ENCODE results near the gene YBX3.

The YBX3 gene

DNA sequence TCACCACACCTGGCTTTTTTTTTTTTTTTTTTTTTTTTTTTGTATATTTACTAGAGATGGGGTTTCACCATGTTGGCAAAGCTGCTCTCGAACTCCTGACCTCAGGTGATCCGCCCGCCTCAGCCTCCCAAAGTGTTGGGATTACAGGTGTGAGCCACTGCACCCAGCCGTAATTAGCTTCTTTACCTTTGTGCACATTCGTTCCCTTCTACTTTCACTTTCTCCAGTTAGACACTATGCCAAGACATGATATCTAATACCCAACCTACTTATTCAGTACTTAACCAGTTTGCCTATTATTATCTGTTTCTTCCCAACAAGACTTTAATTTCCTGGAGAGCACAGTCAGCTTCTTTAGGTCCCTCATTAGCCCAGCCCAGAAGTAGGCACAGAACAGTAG lies 54.6 kb downstream of the YBX3 start:
- DNase-seq, result no peak

DNA sequence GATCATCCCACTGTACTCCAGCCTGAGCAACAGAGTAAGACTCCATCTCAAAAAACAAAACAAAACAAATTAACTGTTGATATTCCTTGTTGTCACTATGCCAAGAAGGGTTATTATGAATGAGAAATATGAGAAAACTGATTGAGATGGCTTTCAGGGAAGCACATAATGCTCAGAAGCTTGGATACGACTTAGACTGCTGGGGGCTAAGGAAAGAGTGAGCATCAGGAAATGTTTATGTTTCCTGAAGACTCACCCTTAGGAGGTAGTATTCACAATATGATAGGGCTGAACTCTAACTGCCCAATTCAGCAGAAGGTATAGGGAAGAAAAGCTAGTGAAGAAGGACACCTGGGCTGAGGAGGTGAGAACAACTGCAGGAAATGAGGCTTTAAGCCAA lies 55.5 kb downstream of the YBX3 start:
- no peak for DNase-seq

DNA sequence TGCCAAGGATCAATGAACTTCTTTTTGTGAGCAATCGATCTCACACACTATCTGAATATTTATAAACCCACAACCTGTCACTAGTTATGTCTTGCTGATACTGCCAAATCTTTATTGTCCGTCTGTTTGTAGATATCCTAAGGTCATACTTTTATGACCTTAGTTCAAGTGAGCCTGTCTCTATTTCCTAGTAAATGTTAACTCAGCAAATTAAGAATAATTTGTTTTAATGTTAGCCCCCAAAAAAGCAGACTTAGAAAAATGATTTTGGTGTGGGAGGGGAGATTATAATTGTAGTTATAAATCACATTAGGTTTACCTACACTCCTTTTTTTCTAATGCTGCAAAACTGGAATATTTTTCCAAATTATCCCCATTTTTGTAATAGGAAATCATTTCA lies 58.6 kb downstream of the YBX3 start:
- DNase-seq, result no peak

DNA sequence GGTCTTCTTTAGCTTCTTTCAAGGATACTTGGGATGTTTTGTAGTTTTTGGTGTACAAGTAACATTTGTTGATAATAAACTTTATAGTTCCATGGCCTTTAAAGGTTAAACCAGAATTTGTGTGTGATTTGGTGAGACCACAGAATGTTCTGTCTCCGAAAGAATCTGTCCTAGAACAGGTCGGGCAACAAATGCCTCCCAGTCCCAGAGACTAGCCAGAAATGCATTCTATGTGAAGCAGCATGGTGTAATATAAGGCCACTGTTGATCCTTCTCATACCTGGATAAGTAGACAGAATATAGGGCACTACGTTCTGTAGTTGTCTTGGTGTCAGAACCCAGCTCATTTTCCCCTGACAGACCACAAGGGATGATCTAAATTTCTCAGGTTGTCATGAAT lies 59.3 kb downstream of the YBX3 start:
- no peak for DNase-seq

DNA sequence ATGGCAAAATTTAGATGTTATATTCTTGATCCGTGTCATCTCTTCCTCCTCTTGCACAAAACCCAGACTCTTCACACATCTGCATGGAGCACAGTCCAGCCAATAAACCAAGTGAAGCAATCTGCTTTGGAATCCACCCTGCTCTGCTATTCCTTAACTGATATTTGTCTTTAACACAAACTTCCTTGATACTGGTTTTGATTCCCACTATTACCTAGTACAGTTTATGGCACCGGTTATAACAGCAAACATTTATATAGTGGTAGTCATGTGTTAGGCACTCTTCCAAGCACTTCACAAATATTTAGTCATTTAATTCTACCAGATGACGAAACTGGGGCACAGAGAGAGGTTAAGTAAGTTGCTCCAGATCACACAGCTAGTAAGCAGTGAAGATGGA lies 61.8 kb downstream of the YBX3 start:
- DNase-seq, result no peak

DNA sequence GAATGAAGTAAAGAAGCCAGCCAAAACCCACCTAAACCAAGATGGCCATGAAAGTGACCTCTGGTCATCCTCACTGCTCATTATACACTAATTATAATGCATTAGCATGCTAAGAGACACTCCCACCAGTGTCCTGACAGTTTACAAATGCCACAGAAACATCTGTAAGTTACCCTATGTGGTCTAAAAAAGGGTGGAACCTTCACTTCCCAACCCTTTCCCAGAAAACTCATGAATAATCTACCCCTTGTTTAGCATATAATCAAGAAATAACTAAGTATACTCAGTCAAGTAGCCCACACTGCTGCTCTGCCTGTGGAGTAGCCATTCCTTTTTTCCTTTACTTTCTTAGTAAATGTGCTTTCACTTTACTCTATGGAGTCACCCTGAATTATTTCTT lies 69.1 kb downstream of the YBX3 start:
- DNase-seq, result no peak

DNA sequence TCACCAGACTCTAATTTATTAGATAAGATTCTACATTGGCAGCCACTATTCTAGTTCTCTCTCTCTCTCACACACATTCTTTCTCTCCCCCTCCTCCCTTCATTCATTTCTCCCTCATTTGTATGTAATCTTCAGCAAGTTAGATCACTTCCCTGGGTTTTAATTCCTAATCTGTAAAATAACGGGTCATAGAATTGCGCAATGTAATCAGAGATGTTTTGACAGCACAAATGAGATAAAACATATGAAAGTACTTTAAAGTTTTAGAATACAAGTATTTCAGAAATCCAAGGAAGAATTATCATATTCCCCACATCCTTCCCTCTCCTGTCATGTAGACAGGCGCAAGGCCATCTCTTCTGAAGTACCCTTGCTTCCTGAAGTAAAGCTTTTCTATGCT lies 70.9 kb downstream of the YBX3 start:
- DNase-seq, result no peak
